Midbrain (tissue), 1 donor: ENCODE data around the gene NKG7.

Experiments used
- DNase-seq: peaks from one replicate; lab custom pipeline; 2025; lab: John Stamatoyannopoulos, UW

The NKG7 gene

GRCh38 chr19:51361239-51361638, 11.2 kb downstream of the NKG7 start:
- DNase-seq: no peak

- no peak for DNase-seq
These were observed 13.2 kb downstream of the NKG7 start for GRCh38 chr19:51359294-51359693.

GRCh38 chr19:51357952-51358351, 14.5 kb downstream of the NKG7 start:
- DNase-seq: no peak

DNA sequence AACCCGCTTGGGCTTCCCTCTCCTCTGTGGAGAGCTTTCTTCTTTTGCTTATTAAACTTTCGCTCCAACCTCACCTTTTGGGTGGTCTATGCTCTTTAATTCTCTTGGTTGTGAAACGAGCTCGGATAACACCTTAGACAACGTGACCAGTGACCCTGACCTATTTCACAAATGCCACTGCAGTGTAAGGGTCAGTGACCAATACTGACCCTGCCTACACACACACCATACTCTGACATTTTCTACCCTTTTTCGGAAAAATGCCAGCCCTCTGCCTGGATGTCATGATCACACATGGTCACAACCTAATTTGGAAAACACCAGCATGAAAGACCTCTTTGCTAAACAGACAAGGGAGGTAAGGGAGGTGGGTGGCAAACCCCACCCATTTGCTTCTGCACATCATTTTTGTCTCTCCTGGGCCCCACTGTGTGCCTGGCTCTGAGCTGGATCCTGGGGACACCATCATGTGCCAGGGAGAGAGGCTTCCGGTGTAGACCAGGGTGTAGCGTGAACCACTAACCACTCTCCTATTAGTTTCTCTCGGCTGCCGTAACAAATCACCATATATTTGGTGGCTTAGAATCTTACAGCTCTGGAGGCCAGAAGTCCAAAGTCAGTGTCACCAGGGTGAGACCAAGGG, 16.2 kb downstream of the NKG7 start:
- DNase-seq: no peak

GRCh38 chr19:51354742-51355148, 17.7 kb downstream of the NKG7 start:
- peak; percentile 76 for DNase-seq

DNA sequence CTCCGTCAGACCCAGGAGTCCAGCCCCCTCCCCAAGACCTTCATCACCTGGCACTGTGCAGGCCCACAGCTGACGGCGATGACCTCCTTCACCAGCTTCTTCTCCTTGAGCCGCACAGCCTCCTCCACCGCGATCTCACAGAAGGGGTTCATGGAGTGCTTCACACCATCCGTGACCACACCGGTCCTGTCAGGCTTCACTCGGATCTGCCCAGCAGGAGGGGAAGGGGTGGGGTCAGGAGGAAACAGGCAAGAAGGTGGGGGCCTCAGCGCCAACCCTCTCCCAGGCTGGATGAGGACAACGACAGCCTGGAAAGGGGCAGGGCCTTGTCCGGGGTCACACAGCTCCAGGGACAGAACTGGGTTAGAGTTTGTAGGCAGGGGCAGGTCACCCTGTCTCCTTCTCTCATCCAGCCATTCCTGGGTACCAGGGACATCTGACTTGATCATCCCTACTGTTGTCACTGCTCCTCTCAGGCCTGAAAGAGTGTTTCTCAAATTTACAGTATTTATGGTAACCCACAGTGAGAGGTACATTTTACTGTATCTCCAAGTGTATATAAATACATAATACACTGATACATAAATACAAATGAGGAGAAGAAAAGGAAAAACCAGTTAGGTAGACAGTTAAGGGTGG, 18.2 kb downstream of the NKG7 start:
- no peak for DNase-seq

- DNase-seq: no peak
These were observed 19.6 kb downstream of the NKG7 start for GRCh38 chr19:51352783-51353360.

DNA sequence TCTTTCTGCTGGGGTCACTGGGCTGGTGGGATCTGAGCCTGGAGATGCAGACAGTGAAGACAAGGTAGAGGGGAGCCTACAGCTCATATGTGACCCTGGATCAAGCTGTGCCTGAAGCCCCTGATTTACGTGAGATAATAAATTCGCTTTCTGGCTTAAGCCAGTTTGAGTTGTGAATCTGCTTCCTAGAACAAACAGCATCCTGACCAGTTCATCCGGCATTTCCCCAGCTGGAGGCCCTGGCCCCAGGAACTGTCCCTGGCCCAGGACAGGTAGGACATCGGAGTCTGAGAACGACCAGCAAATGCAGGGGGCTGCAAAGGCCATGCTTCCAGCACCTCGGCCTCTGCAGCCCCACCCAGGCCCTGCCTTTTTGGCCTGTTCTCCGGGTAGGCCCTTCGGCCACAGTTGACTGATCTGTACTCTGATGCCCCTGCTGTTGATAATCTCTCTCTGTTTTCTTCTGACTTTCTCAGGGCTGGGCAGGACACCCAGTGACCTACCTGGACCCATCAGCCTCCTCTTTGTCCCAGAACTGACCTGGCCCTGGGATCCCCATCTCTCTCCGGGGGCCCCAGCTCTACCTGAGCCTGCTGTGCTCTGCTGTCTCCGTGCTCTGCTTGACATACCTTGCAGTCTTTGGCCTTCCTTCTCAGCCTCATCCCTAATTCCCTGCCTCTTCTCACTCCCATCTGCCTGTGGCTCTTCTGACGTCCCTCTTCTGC, 21.0 kb downstream of the NKG7 start:
- no peak for DNase-seq

GRCh38 chr19:51347209-51347928, 25.1 kb downstream of the NKG7 start:
- no peak for DNase-seq

GRCh38 chr19:51346742-51347141, 25.7 kb downstream of the NKG7 start:
- DNase-seq: no peak

DNA sequence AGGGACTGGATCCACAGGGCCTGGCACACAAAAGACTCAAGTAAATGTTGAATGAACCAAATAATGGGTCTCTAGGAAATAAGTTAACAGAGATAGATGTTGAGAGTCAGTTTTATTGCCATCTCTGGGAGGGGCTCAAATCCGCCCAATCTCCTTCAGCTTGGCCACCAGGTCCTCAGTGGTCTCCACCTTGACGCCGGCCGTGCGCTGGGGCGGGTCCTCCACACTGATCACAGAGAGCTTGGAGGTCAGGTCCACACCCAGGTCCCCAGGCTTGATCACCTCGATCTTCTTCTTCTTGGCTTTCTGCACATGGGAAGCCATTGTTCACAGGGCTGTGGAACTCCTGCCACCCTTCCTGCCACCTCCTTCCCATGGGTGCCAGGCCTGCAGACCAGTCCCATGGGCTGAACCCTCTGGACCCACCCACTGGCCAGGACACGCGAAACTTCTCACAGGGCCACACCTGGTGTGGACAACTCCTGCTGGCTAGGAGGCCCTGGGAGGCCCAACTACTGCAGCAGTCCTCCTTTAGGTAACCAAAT, 27.3 kb downstream of the NKG7 start:
- DNase-seq: no peak

DNA sequence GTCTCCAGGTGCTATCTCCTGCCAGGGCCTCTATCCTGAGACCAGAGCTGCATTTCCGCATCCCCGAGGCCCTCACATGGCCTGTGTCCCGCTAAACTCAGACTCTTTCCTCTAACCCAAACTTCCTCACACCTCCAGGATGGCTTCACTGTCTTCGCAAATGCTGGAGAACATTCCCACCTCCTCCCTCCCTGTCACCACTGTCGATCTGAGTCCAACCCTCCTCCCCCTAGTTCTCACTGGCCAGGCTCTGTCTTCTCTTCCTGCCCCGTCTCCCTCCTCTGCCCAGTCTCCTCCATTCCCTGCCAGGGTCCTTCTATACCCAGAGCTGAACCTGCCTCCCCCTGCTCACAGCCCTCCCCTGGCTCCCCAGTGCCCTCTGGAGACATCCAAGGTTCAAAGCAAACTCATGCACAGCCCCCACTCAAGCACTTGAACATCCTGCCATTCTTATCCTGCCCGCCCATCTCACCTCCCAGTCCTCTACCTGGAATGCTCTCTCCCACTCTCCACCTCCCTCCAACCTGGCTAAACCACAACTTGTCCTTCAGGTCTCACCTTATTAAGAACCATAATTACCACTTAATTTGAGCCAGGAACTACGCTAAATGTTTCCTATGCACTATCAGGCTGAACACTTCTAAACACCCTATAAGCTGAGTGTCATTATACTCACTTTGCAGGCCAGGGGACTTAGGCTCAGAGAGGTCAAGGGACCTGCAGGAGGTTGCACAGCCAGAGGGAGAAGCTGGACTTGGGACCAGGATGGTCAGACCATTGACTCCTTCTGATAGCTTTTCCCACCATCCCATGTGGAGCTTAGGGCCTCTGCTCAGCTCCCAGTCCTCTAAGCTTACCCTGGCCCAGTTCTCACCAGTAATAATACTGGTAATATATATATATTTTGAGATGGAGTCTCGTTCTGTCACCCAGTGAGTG, 29.6 kb downstream of the NKG7 start:
- DNase-seq: no peak

DNA sequence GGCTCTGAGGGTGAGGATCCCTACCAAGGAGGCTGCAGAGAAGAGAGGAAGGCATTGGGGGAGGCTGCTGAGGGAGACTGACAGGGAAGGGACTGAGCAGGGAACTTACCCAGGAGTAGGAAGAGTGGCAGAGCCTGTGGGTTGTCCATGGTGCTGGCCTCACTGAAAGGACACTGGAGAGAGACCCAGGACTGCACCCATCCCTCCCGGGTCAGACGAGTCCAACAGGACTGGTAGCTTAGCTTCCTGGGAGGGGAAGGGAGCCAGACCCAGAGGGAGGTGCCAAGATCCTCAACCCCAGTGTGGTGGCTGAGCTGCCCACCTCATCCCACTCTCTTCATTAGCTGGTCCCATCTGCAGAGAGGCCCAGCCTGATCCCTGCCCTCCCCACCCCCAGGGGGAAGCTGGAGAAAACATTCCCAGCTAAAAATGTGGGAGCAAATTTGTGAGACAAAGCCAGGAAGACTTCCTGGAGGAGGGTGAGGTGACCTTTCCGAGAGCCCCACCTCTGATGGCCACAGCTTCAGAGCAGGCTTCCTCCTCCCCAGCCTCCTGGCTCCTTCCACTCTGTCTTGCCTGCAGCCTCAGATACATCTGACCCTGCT, 30.4 kb downstream of the NKG7 start, which contains the start of gene VSIG10L:
Gene VSIG10L (minus strand): TSS at position 164 of the 605 bp plus-strand sequence. CDS start 15 bp downstream, at position 149.
- DNase-seq: no peak

GRCh38 chr19:51341066-51341465, 31.4 kb downstream of the NKG7 start:
- DNase-seq: no peak

DNA sequence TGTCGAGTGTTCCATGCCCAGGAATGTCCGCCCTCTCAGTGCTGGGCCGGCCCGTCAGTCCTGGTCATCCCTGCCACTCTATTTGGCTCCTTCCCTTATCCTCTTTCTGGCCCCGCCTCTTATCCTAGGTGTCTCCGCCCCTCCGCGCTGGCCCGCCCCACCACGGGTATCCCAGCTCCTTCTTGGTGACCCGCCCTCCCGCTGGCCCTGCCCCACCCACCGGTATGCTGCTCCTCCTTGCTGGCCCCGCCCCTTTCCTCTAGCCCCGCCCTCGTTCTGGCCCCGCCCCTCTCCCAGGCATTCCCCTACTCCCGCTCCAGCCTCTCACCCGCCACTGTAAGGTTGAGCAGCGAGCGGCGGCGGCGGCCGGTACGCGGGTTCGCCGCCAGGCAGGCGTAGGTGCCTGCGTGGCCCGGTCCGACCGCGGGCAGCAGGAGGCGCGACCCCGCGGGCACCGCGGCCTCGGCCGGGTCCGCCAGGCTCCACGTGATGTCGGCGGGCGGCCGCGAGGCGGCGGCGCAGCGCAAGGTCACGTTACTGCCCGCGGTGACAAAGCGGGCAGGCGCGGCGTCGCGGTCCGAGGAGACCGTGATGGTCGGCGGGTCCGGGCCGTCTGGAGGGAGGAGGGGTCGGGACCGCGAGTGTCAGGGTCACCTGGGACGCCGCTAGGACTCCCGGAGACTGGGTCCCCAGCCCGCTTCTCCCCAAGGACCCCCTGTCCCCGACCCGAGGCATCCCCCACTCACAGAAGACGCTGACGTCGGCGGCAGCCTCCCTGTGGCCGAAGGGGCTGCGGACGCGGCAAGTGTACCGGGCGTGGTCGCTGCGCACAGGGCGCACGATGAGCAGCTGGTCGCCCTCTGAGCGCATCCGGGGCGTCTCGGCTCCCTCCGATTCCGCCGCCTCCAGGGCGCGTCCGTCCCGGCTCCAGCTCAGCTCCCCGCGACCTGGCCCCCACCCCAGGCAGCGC, 32.5 kb downstream of the NKG7 start:
- peak; percentile 82 for DNase-seq

GRCh38 chr19:51339313-51339686, 33.2 kb downstream of the NKG7 start:
- no peak for DNase-seq

- DNase-seq: peak; percentile 43
These were observed 33.7 kb downstream of the NKG7 start for GRCh38 chr19:51338563-51339312.

DNA sequence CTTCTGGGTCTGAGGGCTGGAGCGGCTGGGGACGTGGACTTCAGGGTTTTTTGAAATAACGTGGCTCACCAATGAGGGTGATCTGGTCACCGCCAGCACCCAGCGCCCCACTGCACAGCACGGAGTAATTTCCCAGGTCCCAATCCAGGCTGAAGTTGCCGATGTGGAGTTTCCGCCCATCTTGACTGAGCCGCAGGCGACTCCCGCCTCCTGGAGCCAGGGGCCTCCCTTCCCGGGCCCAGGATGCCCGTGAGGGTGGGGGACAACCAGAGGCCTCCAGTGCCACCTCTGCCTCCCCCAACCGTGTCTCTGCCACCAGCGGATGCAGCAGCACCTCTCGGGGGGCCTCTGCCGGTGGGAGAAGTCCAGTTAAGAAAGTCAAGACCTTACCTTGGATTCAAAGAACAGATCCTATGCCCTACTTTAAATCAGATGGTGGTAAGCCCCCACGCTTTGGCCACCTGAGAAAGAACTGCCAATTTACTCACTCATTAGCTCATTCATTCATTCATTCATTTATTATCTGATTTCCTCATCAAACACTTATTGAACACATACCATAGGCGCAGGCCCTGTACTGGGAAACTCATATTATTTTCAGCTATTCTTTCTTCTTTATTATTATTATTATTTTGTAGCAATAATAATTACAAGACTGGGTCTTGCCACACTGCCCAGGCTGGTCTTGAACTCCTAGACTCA, 34.4 kb downstream of the NKG7 start:
- no peak for DNase-seq
